Measurements from ENCODE around the gene TMEM132C.

The TMEM132C gene

DNA sequence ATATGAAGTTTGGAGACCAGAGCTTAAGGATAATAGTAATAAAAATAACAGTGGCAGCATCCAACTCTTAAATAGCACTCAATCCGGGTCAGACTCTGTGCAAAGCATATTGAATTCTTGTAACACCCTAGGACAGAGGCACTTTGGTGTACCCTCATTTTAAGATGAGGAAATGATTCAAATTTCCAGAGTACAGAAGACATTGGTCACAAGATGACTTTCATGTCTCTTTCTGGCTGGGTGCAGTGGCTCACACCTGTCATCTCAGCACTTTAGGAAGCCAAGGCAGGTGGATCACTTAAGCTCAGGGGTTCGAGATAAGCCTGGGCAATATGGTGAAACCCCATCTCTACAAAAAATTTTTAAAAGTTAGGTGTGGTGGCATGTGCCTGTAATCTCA, 320.9 kb downstream of the TMEM132C start:
- no peaks in the 10 kb centered on the region for H3K9me2 ChIP-seq (replicated peaks; ENCODE audit: insufficient read depth, low read length)
- no peak overlapping the region for H3K27ac ChIP-seq (ENCODE audit: low read depth, low read length)
- no peaks in the 10 kb centered on the region for H3F3A ChIP-seq (ENCODE audit: insufficient read depth)
- H3K4me2 ChIP-seq (ENCODE audit: low read depth, low read length, poor library complexity, severe bottlenecking), result no peak overlapping the region
- H3K9me3 ChIP-seq (ENCODE audit: insufficient read depth, low read length), result no peaks in the 10 kb centered on the region
- H3K9ac ChIP-seq (ENCODE audit: low read length), result no peak overlapping the region
- H3K79me2 ChIP-seq (ENCODE audit: insufficient read depth, low read length), result no peaks in the 10 kb centered on the region
- no peak overlapping the region for H3K4me3 ChIP-seq (ENCODE audit: insufficient read depth, low read length, poor library complexity, severe bottlenecking)
- TF ChIP-seq CTCF (IDR thresholded peaks at IDR 0.05; ENCODE audit: insufficient read depth, low read length, poor library complexity, severe bottlenecking) (no peak), EZH2phosphoT487 (conservative IDR thresholded peaks at IDR 0.05; ENCODE audit: low read length) (no peak)
- H3K36me3 ChIP-seq (ENCODE audit: low read length), result no peaks in the 10 kb centered on the region
- H2AFZ ChIP-seq (ENCODE audit: low read depth, low read length, severe bottlenecking), result no peak overlapping the region
- H3K27me3 ChIP-seq (ENCODE audit: low read length), result no peaks in the 10 kb centered on the region
- no peaks in the 10 kb centered on the region for H4K20me1 ChIP-seq (ENCODE audit: low read depth, low read length)

DNA sequence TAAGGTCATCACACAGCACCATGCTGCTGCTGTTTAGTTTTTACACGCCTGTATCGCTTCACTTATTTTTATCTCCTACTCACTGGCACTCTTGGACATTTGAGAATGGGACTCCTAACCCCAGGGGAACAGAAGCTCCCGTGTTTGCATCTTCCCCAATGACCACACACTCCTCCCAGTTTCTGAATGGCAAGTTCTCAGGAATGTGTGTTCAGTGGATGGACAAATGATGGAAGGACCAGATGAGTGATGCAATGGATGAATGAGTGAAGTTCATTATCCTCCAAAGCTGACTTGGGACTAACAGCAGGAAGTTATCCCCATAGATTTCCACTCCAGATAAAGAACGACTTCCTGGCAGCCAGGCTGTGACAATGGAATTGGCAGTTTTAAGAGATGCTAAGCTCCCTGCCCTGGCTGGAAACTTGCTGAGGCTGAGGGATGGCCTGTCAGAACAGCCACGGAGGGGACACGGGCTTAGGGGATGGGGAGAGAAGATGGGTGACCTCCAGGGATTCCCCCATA, 325.3 kb downstream of the TMEM132C start:
- H3K9me3 ChIP-seq (ENCODE audit: insufficient read depth, low read length), result no peaks in the 10 kb centered on the region

DNA sequence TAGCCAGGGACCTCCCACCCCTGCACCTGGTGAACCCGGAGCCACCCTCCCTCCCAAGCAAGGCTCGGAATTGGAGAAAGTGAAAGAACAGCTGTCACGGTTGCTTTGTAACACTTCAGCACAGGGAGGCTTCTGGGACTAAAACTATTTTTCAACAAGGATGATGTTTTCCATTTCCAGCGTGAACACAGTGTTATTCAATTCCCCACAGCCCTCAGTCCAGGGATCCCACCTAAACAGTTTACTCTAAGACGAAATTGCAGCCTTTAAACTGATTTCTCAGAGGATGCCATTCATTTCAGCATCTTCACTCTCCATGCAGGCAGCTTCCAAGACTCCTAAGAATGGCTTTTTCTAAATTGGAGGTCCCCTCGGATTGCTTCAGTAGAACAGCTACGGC, 327.6 kb downstream of the TMEM132C start:
- no peak overlapping the region for H3K4me2 ChIP-seq (ENCODE audit: low read depth, low read length, poor library complexity, severe bottlenecking)
- H3K27me3 ChIP-seq (ENCODE audit: low read length), result no peaks in the 10 kb centered on the region
- H2AFZ ChIP-seq (ENCODE audit: low read depth, low read length, severe bottlenecking), result no peak overlapping the region
- H3K79me2 ChIP-seq (ENCODE audit: insufficient read depth, low read length), result no peaks in the 10 kb centered on the region
- no peak overlapping the region for H3K27ac ChIP-seq (ENCODE audit: low read depth, low read length)
- no peaks in the 10 kb centered on the region for H3K36me3 ChIP-seq (ENCODE audit: low read length)
- H3F3A ChIP-seq (ENCODE audit: insufficient read depth), result no peaks in the 10 kb centered on the region
- no peaks in the 10 kb centered on the region for H3K9me2 ChIP-seq (replicated peaks; ENCODE audit: insufficient read depth, low read length)
- TF ChIP-seq EZH2phosphoT487 (conservative IDR thresholded peaks at IDR 0.05; ENCODE audit: low read length) (no peak), CTCF (IDR thresholded peaks at IDR 0.05; ENCODE audit: insufficient read depth, low read length, poor library complexity, severe bottlenecking) (no peak)
- no peaks in the 10 kb centered on the region for H3K9me3 ChIP-seq (ENCODE audit: insufficient read depth, low read length)
- H3K9ac ChIP-seq (ENCODE audit: low read length), result no peak overlapping the region
- no peak overlapping the region for H3K4me3 ChIP-seq (ENCODE audit: insufficient read depth, low read length, poor library complexity, severe bottlenecking)
- no peaks in the 10 kb centered on the region for H4K20me1 ChIP-seq (ENCODE audit: low read depth, low read length)

More for the DNA sequence above, 325.3 kb downstream of the TMEM132C start:
- Histone ChIP-seq H3K36me3 (ENCODE audit: low read length) (no peaks in the 10 kb centered on the region), H3K27ac (ENCODE audit: low read depth, low read length) (no peak overlapping the region), H3K9me2 (replicated peaks; ENCODE audit: insufficient read depth, low read length) (no peaks in the 10 kb centered on the region), H3K9ac (ENCODE audit: low read length) (no peak overlapping the region), H3K4me2 (ENCODE audit: low read depth, low read length, poor library complexity, severe bottlenecking) (no peak overlapping the region), H3K79me2 (ENCODE audit: insufficient read depth, low read length) (no peaks in the 10 kb centered on the region), H3K27me3 (ENCODE audit: low read length) (no peaks in the 10 kb centered on the region), H3F3A (ENCODE audit: insufficient read depth) (no peaks in the 10 kb centered on the region), H4K20me1 (ENCODE audit: low read depth, low read length) (no peaks in the 10 kb centered on the region), H3K4me3 (ENCODE audit: insufficient read depth, low read length, poor library complexity, severe bottlenecking) (no peak overlapping the region), H2AFZ (ENCODE audit: low read depth, low read length, severe bottlenecking) (no peak overlapping the region)
- TF ChIP-seq CTCF (IDR thresholded peaks at IDR 0.05; ENCODE audit: insufficient read depth, low read length, poor library complexity, severe bottlenecking) (no peak), EZH2phosphoT487 (conservative IDR thresholded peaks at IDR 0.05; ENCODE audit: low read length) (no peak)
